Nucleus accumbens (tissue), 56 donors: ENCODE results near the gene PRDX1.
"Not testable (repeated sequence)": the region's sequence is repeated elsewhere in the genome, so short reads cannot be mapped to it uniquely, and the experiment has no call there.

Experiments used
- DNase-seq, 56 donors: peaks; one replicate each; lab custom pipeline; 2025; lab: John Stamatoyannopoulos, UW

PRDX1 gene

GRCh38 chr1:45508295-45509151 lies 13.2 kb downstream of the PRDX1 start:
- no peak for DNase-seq

- DNase-seq = no peak
Measured at GRCh38 chr1:45507893-45508292, 13.8 kb downstream of the PRDX1 start.

- no peak for DNase-seq
Measured at GRCh38 chr1:45507195-45507594, 14.5 kb downstream of the PRDX1 start.

GRCh38 chr1:45503462-45504360 lies 18.0 kb downstream of the PRDX1 start:
- DNase-seq = no peak

- DNase-seq = peak in 1 of 56 donors; percentile 17
Measured at GRCh38 chr1:45501505-45501859, 20.2 kb downstream of the PRDX1 start.

GRCh38 chr1:45499415-45499769 lies 22.3 kb downstream of the PRDX1 start:
- no peak for DNase-seq

- DNase-seq = no peak
Measured at GRCh38 chr1:45498279-45498678, 23.4 kb downstream of the PRDX1 start.

- DNase-seq = peak in 30 of 56 donors; percentile 4 to 73 (median 27)
Measured at GRCh38 chr1:45493116-45493697, 28.5 kb downstream of the PRDX1 start.

- DNase-seq = no peak
Measured at GRCh38 chr1:45492691-45493090, 29.0 kb downstream of the PRDX1 start.

- DNase-seq = no peak
Measured at GRCh38 chr1:45491487-45492260, 30.0 kb downstream of the PRDX1 start.

- peak; percentile 72 to 99 (median 98) for DNase-seq
Measured at GRCh38 chr1:45490626-45491486, 30.8 kb downstream of the PRDX1 start, which contains the start of gene TESK2. Gene TESK2, minus strand, starts transcription at chr1:45491163. Its CDS starts 33,378 bp downstream, at chr1:45457785.

- DNase-seq = peak in 10 of 56 donors; percentile 28 to 65 (median 44)
Measured at GRCh38 chr1:45490121-45490625, 31.5 kb downstream of the PRDX1 start.

- DNase-seq = not testable (repeated sequence)
Measured at GRCh38 chr1:45489379-45489778, 32.3 kb downstream of the PRDX1 start.

GRCh38 chr1:45488666-45489377 lies 32.9 kb downstream of the PRDX1 start:
- no peak for DNase-seq

- DNase-seq = no peak
Measured at GRCh38 chr1:45485949-45486348, 35.7 kb downstream of the PRDX1 start.

- DNase-seq = no peak
Measured at GRCh38 chr1:45479039-45479748, 42.5 kb downstream of the PRDX1 start.

- no peak for DNase-seq
Measured at GRCh38 chr1:45478121-45478814, 43.4 kb downstream of the PRDX1 start.
